IMR-90 (cell line): ENCODE results near the gene KCTD3. TPM values are rescaled to one million over a fixed set of nuclear protein-coding genes. Genes with fewer than 3 reads are reported as not detected.

ENCODE experiments used
- ATAC-seq: fragments of 200-7000 bp; cut with Tn5 transposase; 2 replicates; pipeline ENCODE4 v1.9.1; 2020; ENCODE audit warnings: low read depth, mild to moderate bottlenecking, moderate library complexity
- BruUV-seq: library from RNA; stranded (reverse); fragments of 400-500 nt; replicated peaks from 2 replicates; lab custom pipeline; 2021; lab: Mats Ljungman, UMichigan
- CTCF ChIA-PET: fragments of 300-600 bp; formaldehyde crosslinking; extraction: SDS; loops from one replicate; lab custom pipeline; 2021; ENCODE audit warnings: antibody characterized with exemption; lab: Yijun Ruan, JAX
- POLR2A ChIA-PET: fragments of 300-600 bp; sonication (Branson Sonifier 250); formaldehyde crosslinking; loops from one replicate; lab custom pipeline; 2022; ENCODE audit warnings: antibody characterized with exemption; ENCODE audit not compliant: unreplicated experiment; lab: Charles Lee
- DNase-seq: peaks from one replicate; pipeline ENCODE4 v3.0.0; 2013
- H2AFZ ChIP-seq: replicated peaks from 2 replicates; pipeline ENCODE3; 2013; ENCODE audit warnings: low read length, mild to moderate bottlenecking; ENCODE audit not compliant: poor library complexity
- H2AK5ac ChIP-seq: 2 replicates; pipeline ENCODE4 v1.6.1; 2013; ENCODE audit warnings: low read depth, low read length, inconsistent platforms
- H2AK9ac ChIP-seq: replicated peaks from 2 replicates; pipeline ENCODE3; 2013; ENCODE audit warnings: mild to moderate bottlenecking, low read depth, low read length, moderate library complexity; ENCODE audit not compliant: poor library complexity
- H2BK120ac ChIP-seq: 2 replicates; pipeline ENCODE4 v1.6.1; 2013; ENCODE audit warnings: low read depth, low read length, inconsistent platforms
- H2BK15ac ChIP-seq: 3 replicates; pipeline ENCODE4 v1.6.1; 2013; ENCODE audit warnings: low read depth, low read length, inconsistent platforms
- H2BK20ac ChIP-seq: 2 replicates; pipeline ENCODE4 v1.6.1; 2013; ENCODE audit warnings: low read depth, mild to moderate bottlenecking, inconsistent platforms, low read length, moderate library complexity
- H2BK5ac ChIP-seq: 2 replicates; pipeline ENCODE4 v1.6.1; 2013; ENCODE audit warnings: mild to moderate bottlenecking, low read depth, low read length, inconsistent platforms; ENCODE audit not compliant: poor library complexity, severe bottlenecking
- H3K14ac ChIP-seq: replicated peaks from 2 replicates; pipeline ENCODE4 v1.6.1; 2013; ENCODE audit warnings: low read depth, low read length, inconsistent platforms
- H3K18ac ChIP-seq: 2 replicates; pipeline ENCODE4 v1.6.1; 2013; ENCODE audit warnings: low read depth, low read length, control low read depth
- H3K23ac ChIP-seq: 2 replicates; pipeline ENCODE4 v1.6.1; 2013; ENCODE audit warnings: low read depth, low read length, inconsistent platforms
- H3K27ac ChIP-seq: 2 replicates; pipeline ENCODE4 v1.5.1; 2013; ENCODE audit warnings: mild to moderate bottlenecking, control low read depth, low read length; ENCODE audit not compliant: insufficient read depth
- H3K27me3 ChIP-seq: 2 replicates; pipeline ENCODE4 v1.6.1; 2013; ENCODE audit warnings: low read length; ENCODE audit not compliant: control insufficient read depth, insufficient read depth
- H3K36me3 ChIP-seq: 2 replicates; pipeline ENCODE4 v1.6.1; 2013; ENCODE audit warnings: low read length, mixed read lengths; ENCODE audit not compliant: control insufficient read depth, insufficient read depth
- H3K4ac ChIP-seq: 2 replicates; pipeline ENCODE4 v1.6.1; 2013; ENCODE audit warnings: low read depth, low read length, inconsistent platforms
- H3K4me1 ChIP-seq: 2 replicates; pipeline ENCODE4 v1.6.1; 2013; ENCODE audit warnings: low read length, mixed read lengths; ENCODE audit not compliant: control insufficient read depth, insufficient read depth
- H3K4me2 ChIP-seq: 2 replicates; pipeline ENCODE4 v1.6.1; 2013; ENCODE audit warnings: low read depth, mild to moderate bottlenecking, control low read depth, low read length, moderate library complexity
- H3K4me3 ChIP-seq: 2 replicates; pipeline ENCODE4 v1.5.1; 2013; ENCODE audit warnings: low read depth, mild to moderate bottlenecking, control low read depth, low read length, moderate library complexity; ENCODE audit not compliant: insufficient read depth
- H3K56ac ChIP-seq: 2 replicates; pipeline ENCODE4 v1.6.1; 2013; ENCODE audit warnings: low read length, inconsistent platforms; ENCODE audit not compliant: insufficient read depth; ENCODE audit errors: extremely low read depth
- H3K79me1 ChIP-seq, 2 experiments: 2 replicates each; pipeline ENCODE4 v1.6.1; 2013; ENCODE audit warnings: low read length in 2 of 2, inconsistent platforms in 1 of 2, low read depth in 1 of 2
- H3K9ac ChIP-seq: 2 replicates; pipeline ENCODE4 v1.6.1; 2013; ENCODE audit warnings: low read depth, low read length, control low read depth
- H3K9me1 ChIP-seq: 2 replicates; pipeline ENCODE4 v1.6.1; 2013; ENCODE audit warnings: low read length, inconsistent platforms; ENCODE audit not compliant: insufficient read depth
- H3K9me3 ChIP-seq: 2 replicates; pipeline ENCODE4 v1.6.1; 2013; ENCODE audit warnings: low read length; ENCODE audit not compliant: control insufficient read depth, insufficient read depth
- H4K20me1 ChIP-seq: 2 replicates; pipeline ENCODE4 v1.6.1; 2013; ENCODE audit warnings: low read length, inconsistent platforms; ENCODE audit not compliant: insufficient read depth
- H4K5ac ChIP-seq: 2 replicates; pipeline ENCODE4 v1.6.1; 2013; ENCODE audit warnings: mild to moderate bottlenecking, low read depth, low read length, control low read depth
- H4K8ac ChIP-seq, 2 experiments: 2 replicates each; pipeline ENCODE4 v1.6.1; 2013; ENCODE audit warnings: low read depth in 2 of 2, low read length in 2 of 2, control low read depth in 1 of 2, inconsistent platforms in 1 of 2
- H4K91ac ChIP-seq: 2 replicates; pipeline ENCODE4 v1.6.1; 2013; ENCODE audit warnings: low read depth, low read length, inconsistent platforms; ENCODE audit not compliant: insufficient read depth
- MAFK ChIP-seq: IDR thresholded peaks from 2 replicates; pipeline ENCODE4 v1.6.1; 2012; ENCODE audit warnings: low read depth, low read length, improper control_type of control experiment
- POLR2A ChIP-seq: IDR thresholded peaks from 2 replicates; pipeline ENCODE4 v1.6.1; 2012; ENCODE audit warnings: mild to moderate bottlenecking, low read depth, low read length
- RAD21 ChIP-seq: IDR thresholded peaks from 2 replicates; pipeline ENCODE4 v1.6.1; 2012; ENCODE audit warnings: low read length, improper control_type of control experiment
- SMC3 ChIP-seq: fragments of 150-350 bp; IDR thresholded peaks from 2 replicates; pipeline ENCODE4 v1.6.1; 2016; ENCODE audit warnings: low read depth, mild to moderate bottlenecking, antibody characterized with exemption, low read length, moderate library complexity
- WGBS, 2 experiments: methylation state at CpG; one replicate each; pipeline versions ENCODE4 v1.1.5 to v1.1.7; 2013; ENCODE audit warnings: missing lambda C conversion rate in 2 of 2; ENCODE audit not compliant: insufficient read length in 1 of 2; ENCODE audit errors: extremely low coverage in 2 of 2; 5-methylcytosine and 5-hydroxymethylcytosine counted together
- dilution Hi-C: fragments of 300-500 bp; cut with HindIII; formaldehyde crosslinking; loops from one replicate; pipeline ENCODE4 v1.14.3; 2018; ENCODE audit warnings: low sequenced_read_pairs; ENCODE audit not compliant: unreplicated experiment
- in situ Hi-C: fragments of 300-500 bp; cut with MboI; formaldehyde crosslinking; loops from 3 replicates; pipeline ENCODE4 v1.14.3; 2019; ENCODE audit warnings: low sequenced_read_pairs, inconsistent platforms, mixed read lengths
- intact Hi-C: fragments of 100-400 bp; cut with micrococcal nuclease; formaldehyde crosslinking; loops from 2 replicates; pipeline ENCODE4 v1.10.0; 2022
- polyA plus RNA-seq, 3 experiments: library from polyadenylated mRNA; depleted of rRNA; stranded (reverse); fragments of >200 nt; gene quantifications; 2 replicates each; pipeline ENCODE4 v1.2.3, GENCODE V29; 2012; ENCODE audit warnings: low replicate concordance in 1 of 3
- total RNA-seq: library from RNA; depleted of rRNA; stranded (reverse); fragments of >200 nt; gene quantifications from 2 replicates; pipeline ENCODE4 v1.2.3, GENCODE V29; 2012

The KCTD3 gene
- total and polyA plus RNA-seq, 2 of the 4 experiments (the other 2 are of a cell fraction) = 43.6 to 49.5 TPM

DNA sequence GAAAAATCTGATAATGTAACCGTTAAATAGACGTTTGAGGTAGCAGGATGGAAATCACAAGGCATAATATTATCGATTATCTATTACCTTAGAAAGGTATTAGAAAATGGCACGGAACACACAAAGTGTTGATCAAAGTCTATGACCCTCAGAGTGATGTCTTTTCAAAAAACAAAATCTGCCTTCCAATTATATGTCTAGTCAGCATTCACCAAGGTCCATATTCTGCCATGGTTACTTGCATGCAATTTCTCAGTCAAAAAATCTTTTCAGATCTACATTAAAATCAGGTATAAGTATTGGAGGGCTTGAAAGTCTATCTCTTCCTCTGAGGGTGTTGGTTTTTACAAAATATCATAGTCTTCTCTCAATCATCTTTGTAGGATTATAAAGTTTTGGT, 81.9 kb downstream of the KCTD3 start:
- no CpG with 5 or more reads among the region's 4 CpGs for WGBS, 2 experiments
- no peak overlapping the region for H3K4ac ChIP-seq
- no peaks in the 10 kb centered on the region for H3K36me3 ChIP-seq
- intact Hi-C loops (no loop called here), dilution Hi-C loops (no loop called here), in situ Hi-C loops (no loop called here)
- H4K20me1 ChIP-seq = no peaks in the 10 kb centered on the region
- H2BK5ac ChIP-seq = no peak overlapping the region
- no peak overlapping the region for H2AFZ ChIP-seq
- no peak overlapping the region for H2AK5ac ChIP-seq
- H3K9ac ChIP-seq = no peak overlapping the region
- peaks cover 2% of the 10 kb centered on the region; the same call in 1 of the 2 replicates for H3K4me1 ChIP-seq
- ChIA-PET CTCF (no interaction called here), POLR2A (no interaction called here)
- no peak overlapping the region for H4K5ac ChIP-seq
- no peaks in the 10 kb centered on the region for H3K79me1 ChIP-seq
- H2BK120ac ChIP-seq = no peak overlapping the region
- H4K91ac ChIP-seq = no peak overlapping the region
- no peak overlapping the region for H3K27ac ChIP-seq
- no peak overlapping the region for H3K4me3 ChIP-seq
- TF ChIP-seq SMC3 (no peak), MAFK (peak; percentile 93), POLR2A (no peak), RAD21 (no peak)
- H3K18ac ChIP-seq = no peak overlapping the region
- no peak overlapping the region for H4K8ac ChIP-seq
- BruUV-seq = no TSS peak
- no peak overlapping the region for H3K14ac ChIP-seq
- no peak for DNase-seq
- H3K4me2 ChIP-seq = no peak overlapping the region
- H3K56ac ChIP-seq = no peak overlapping the region
- H3K23ac ChIP-seq = no peak overlapping the region
- H2BK15ac ChIP-seq = no peak overlapping the region
- no peaks in the 10 kb centered on the region for H3K9me3 ChIP-seq
- H3K9me1 ChIP-seq = no peaks in the 10 kb centered on the region
- no peaks in the 10 kb centered on the region; the same call in 1 of the 2 replicates for H3K27me3 ChIP-seq
- H2AK9ac ChIP-seq = no peak overlapping the region
- no peak overlapping the region for H2BK20ac ChIP-seq
- ATAC-seq = no peak
